HepG2 (cell line): ENCODE measurements around the gene TTBK1. TPM values are rescaled to one million over a fixed set of nuclear protein-coding genes. Genes with fewer than 3 reads are reported as not detected.
A peak's percentile ranks its signal among the peaks of the same experiment; 100 is the strongest.

Experiments used
- DNMT1 ChIP-seq: sonication (generic); formaldehyde crosslinking; IDR thresholded peaks from 2 replicates; pipeline ENCODE4 v1.5.1; 2020; ENCODE audit warnings: mild to moderate bottlenecking, missing genetic modification reagents
- PITX1 ChIP-seq: sonication (generic); formaldehyde crosslinking; IDR thresholded peaks from 2 replicates; pipeline ENCODE4 v1.5.1; 2020; ENCODE audit warnings: mild to moderate bottlenecking, missing genetic modification reagents
- RNF219 ChIP-seq: sonication (generic); formaldehyde crosslinking; IDR thresholded peaks from 2 replicates; pipeline ENCODE4 v1.5.0; 2020; ENCODE audit warnings: mild to moderate bottlenecking, missing genetic modification reagents
- TIGD3 ChIP-seq: sonication (generic); formaldehyde crosslinking; IDR thresholded peaks from 2 replicates; pipeline ENCODE4 v1.5.1; 2020; ENCODE audit warnings: mild to moderate bottlenecking, missing genetic modification reagents, borderline replicate concordance
- TMF1 ChIP-seq: sonication (generic); formaldehyde crosslinking; IDR thresholded peaks from 2 replicates; pipeline ENCODE4 v1.8.1; 2022; ENCODE audit warnings: low read depth, missing genetic modification reagents
- ZNF12 ChIP-seq: sonication (generic); formaldehyde crosslinking; IDR thresholded peaks from 2 replicates; pipeline ENCODE4 v1.5.0; 2020; ENCODE audit warnings: missing genetic modification reagents
- ZNF430 ChIP-seq: sonication (generic); formaldehyde crosslinking; IDR thresholded peaks from 2 replicates; pipeline ENCODE4 v1.9.0; 2021; ENCODE audit warnings: mild to moderate bottlenecking, missing genetic modification reagents
- ZNF619 ChIP-seq: sonication (generic); formaldehyde crosslinking; IDR thresholded peaks from 2 replicates; pipeline ENCODE4 v1.4.0; 2020; ENCODE audit warnings: mild to moderate bottlenecking, missing genetic modification reagents
- ZNF775 ChIP-seq: sonication (generic); formaldehyde crosslinking; IDR thresholded peaks from 2 replicates; pipeline ENCODE4 v1.4.0; 2020; ENCODE audit warnings: missing genetic modification reagents, mild to moderate bottlenecking, moderate library complexity, borderline replicate concordance
- ZNF776 ChIP-seq: sonication (generic); formaldehyde crosslinking; IDR thresholded peaks from 2 replicates; pipeline ENCODE4 v1.4.0; 2020; ENCODE audit warnings: mild to moderate bottlenecking, missing genetic modification reagents
- polyA plus RNA-seq, 8 experiments: library from polyadenylated mRNA; depleted of rRNA in 3 of 8; stranded (reverse) in 7 of 8; unstranded in 1 of 8; fragments of >200 nt; fragmentation: Illumina TruSeq in 4 of 8; extraction: Trizol in 4 of 8; gene quantifications; 2 replicates each; pipeline versions ENCODE4 v1.2.1 to v1.2.3, GENCODE V29; 2011 to 2016; ENCODE audit warnings: low read depth in 4 of 8, missing spikeins in 1 of 8, mixed read lengths in 1 of 8; ENCODE audit not compliant: insufficient read depth in 1 of 8
- total RNA-seq, 5 experiments: library from RNA; depleted of rRNA; stranded (reverse); fragments of >200 nt; fragmentation: Illumina TruSeq; extraction: Trizol; gene quantifications; 2 replicates each; pipeline ENCODE4 v1.2.3, GENCODE V29; 2016; ENCODE audit warnings: low read depth in 1 of 5
- TF ChIP-seq, protein P1 (sequence below): sonication (generic); formaldehyde crosslinking; IDR thresholded peaks from 2 replicates; pipeline ENCODE4 v1.5.1; 2020; ENCODE audit warnings: missing genetic modification reagents, mild to moderate bottlenecking, borderline replicate concordance
- TF ChIP-seq, protein P2 (sequence below), 2 experiments: sonication (generic) in 1 of 2; formaldehyde crosslinking in 1 of 2; IDR thresholded peaks; 2 replicates each; pipeline versions ENCODE4 v1.4.0 to v1.6.1; 2016 to 2020; ENCODE audit warnings: borderline replicate concordance in 1 of 2, low read depth in 1 of 2, mild to moderate bottlenecking in 1 of 2, missing genetic modification reagents in 1 of 2

TTBK1 gene
- total and polyA plus RNA-seq, 2 of the 13 experiments (the other 11 are each of a cell fraction or from before 2014, with no cell fraction given) = 0.24 to 0.33 TPM

DNA sequence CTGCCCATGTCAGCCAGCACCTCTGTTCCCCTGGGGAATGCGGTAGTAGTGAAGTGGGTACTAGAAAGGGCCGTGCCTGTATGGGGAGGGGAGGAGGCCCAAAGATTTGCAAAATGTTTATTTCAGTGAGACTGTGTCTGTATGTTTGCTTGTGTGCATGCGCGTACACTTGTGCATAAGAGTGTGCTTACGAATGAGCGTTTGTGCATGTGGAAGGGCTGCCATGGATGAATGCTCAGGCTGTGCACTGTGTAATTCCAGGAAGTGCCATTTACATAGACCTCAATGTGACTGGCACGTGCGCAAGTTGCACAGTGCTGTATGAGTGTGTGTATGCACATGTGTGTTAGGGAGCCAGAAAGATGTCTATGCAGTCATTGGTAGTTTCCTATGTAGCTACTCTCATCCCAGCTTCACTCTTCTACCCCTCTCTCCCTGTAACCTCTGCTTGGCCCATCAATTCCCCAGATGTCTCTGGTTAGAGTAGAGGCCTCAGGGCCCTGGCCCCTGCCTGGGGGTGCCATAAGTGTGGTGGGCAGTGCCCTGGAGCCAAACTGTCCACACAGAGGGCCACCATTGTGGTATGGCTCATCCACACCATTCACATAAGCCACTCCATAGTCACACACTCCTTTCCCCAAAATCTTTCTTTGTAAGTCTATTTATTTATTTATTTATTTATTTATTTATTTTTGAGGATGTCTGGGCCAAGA is 28.0 kb downstream of the TTBK1 start (continued):
- no peak for TF ChIP-seq RNF219
- TF ChIP-seq PITX1 (CRISPR knock-in tag) = peak; percentile 44; the same call in 1 of the 2 replicates
- TF ChIP-seq ZNF776 (CRISPR knock-in tag) = no peak
- peak; percentile 45; the same call in 1 of the 2 replicates for TF ChIP-seq ZNF12 (CRISPR knock-in tag)
- 0 out of 2 replicates have a peak, but pooled peaks have one; percentile 88 for TF ChIP-seq TIGD3
- TF ChIP-seq DNMT1 (CRISPR knock-in tag) = 0 out of 2 replicates have a peak, but pooled peaks have one; percentile 44
- TF ChIP-seq, protein P1, sequence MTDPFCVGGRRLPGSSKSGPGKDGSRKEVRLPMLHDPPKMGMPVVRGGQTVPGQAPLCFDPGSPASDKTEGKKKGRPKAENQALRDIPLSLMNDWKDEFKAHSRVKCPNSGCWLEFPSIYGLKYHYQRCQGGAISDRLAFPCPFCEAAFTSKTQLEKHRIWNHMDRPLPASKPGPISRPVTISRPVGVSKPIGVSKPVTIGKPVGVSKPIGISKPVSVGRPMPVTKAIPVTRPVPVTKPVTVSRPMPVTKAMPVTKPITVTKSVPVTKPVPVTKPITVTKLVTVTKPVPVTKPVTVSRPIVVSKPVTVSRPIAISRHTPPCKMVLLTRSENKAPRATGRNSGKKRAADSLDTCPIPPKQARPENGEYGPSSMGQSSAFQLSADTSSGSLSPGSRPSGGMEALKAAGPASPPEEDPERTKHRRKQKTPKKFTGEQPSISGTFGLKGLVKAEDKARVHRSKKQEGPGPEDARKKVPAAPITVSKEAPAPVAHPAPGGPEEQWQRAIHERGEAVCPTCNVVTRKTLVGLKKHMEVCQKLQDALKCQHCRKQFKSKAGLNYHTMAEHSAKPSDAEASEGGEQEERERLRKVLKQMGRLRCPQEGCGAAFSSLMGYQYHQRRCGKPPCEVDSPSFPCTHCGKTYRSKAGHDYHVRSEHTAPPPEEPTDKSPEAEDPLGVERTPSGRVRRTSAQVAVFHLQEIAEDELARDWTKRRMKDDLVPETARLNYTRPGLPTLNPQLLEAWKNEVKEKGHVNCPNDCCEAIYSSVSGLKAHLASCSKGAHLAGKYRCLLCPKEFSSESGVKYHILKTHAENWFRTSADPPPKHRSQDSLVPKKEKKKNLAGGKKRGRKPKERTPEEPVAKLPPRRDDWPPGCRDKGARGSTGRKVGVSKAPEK (CRISPR knock-in tag) = peak; percentile 73; the same call in 1 of the 2 replicates
- 0 out of 2 replicates have a peak, but pooled peaks have one; percentile 72 for TF ChIP-seq ZNF619 (CRISPR knock-in tag)
- no peak for TF ChIP-seq TMF1 (CRISPR knock-in tag)
- no peak for TF ChIP-seq ZNF430 (CRISPR knock-in tag)
- TF ChIP-seq, protein P2, sequence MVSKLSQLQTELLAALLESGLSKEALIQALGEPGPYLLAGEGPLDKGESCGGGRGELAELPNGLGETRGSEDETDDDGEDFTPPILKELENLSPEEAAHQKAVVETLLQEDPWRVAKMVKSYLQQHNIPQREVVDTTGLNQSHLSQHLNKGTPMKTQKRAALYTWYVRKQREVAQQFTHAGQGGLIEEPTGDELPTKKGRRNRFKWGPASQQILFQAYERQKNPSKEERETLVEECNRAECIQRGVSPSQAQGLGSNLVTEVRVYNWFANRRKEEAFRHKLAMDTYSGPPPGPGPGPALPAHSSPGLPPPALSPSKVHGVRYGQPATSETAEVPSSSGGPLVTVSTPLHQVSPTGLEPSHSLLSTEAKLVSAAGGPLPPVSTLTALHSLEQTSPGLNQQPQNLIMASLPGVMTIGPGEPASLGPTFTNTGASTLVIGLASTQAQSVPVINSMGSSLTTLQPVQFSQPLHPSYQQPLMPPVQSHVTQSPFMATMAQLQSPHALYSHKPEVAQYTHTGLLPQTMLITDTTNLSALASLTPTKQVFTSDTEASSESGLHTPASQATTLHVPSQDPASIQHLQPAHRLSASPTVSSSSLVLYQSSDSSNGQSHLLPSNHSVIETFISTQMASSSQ (IDR thresholded peaks at IDR 0.05; ENCODE audit: low read depth) = no peak
- TF ChIP-seq, protein P2 (CRISPR knock-in tag; IDR thresholded peaks at IDR 0.05; ENCODE audit: borderline replicate concordance) = 0 out of 2 replicates have a peak, but pooled peaks have one; percentile 39
- TF ChIP-seq ZNF775 (CRISPR knock-in tag) = 0 out of 2 replicates have a peak, but pooled peaks have one; percentile 6
